ENCODE measurements around the gene OSBP2.
"Not testable (repeated sequence)": the region's sequence is repeated elsewhere in the genome, so short reads cannot be mapped to it uniquely, and the experiment has no call there.

OSBP2 gene

DNA sequence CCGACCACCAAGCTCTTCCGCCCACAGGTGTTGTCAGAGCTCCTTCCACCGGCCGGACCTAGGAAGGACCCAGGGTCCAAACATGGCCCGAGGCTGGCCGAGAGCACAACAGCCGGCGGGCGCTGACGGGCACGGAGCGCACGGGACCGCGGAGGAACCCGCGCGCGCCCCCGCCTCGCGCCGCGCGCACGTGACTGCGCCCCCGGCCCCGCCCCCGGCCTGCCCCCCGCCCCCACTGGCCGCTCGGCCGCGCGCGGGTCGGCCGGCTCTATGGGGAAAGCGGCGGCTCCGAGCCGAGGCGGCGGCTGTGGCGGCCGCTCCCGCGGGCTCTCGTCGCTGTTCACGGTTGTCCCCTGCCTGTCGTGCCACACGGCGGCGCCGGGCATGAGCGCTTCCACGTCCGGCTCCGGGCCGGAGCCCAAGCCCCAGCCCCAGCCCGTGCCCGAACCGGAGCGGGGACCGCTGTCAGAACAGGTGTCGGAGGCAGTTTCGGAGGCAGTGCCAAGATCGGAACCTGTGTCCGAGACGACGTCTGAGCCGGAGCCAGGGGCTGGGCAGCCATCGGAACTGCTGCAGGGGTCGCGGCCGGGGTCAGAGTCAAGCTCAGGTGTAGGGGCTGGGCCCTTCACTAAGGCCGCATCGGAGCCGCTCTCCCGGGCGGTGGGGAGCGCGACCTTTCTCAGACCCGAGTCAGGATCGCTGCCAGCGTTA is at the start of gene OSBP2:
OSBP2 (plus strand) TSS at position 235 of the 711 bp plus-strand sequence; CDS start at position 271, 36 bp downstream.
- DNase-seq = peak in 1 of 2 experiments; percentile 6

DNA sequence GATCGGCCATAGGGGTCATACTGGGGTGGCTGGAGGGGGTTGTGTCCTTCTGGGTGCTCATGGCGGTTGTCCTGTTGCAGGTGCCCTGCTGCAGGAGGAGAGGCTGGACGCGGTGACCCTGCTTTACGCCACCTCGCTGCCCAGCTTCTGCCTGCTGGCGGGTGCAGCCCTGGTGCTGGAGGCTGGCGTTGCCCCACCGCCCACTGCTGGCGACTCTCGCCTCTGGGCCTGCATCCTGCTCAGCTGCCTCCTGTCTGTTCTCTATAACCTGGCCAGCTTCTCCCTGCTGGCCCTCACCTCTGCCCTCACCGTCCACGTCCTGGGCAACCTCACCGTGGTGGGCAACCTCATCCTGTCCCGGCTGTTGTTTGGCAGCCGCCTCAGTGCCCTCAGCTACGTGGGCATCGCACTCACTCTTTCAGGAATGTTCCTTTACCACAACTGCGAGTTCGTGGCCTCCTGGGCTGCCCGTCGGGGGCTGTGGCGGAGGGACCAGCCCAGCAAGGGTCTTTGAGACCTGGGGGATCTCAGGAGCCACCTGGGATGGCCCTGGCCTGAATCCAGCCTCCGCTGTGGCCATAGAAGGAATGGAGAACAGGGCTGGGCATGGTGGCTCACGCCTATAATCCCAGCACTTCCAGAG is 48.0 kb upstream of the OSBP2 start:
- no peak for DNase-seq

DNA sequence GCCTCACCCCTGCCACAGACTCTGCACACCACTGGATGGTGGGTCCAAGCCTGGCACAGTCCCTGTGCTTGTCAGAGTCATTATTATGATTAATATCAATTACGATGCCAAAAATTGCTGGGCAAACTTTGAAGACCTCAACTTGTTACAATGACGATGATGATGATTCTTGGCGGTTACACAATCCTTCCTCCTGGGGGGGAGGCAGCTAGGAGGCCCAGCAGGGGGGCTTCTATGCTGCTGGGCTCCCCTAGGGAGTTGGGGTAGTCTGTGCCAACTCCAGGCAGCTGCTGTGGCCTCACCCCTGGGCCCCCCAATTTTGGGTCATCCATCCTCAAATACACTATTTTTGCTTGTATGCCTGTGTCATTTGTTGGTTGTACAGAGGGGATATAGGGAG is 47.1 kb upstream of the OSBP2 start:
- DNase-seq = no peak

DNA sequence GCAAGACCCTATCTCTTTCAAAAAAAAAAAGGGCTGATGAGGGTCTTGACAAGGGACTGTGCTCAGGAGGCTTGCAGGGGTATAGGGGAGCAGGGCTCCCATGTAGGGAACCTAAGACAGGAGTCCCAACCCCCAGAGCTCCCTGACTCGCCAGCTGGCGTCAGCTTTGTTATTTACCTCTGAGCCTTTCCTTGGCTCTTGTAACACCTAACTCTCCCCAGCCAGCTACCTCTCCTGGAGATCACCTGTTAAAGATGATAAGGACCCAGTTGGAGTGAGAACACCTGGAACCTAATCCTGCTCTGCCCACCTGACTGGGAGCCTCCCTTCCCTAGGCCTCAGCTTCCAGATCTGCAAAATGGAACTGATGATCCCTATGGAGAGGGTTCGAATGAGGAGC is 45.8 kb upstream of the OSBP2 start:
- no peak for DNase-seq

DNA sequence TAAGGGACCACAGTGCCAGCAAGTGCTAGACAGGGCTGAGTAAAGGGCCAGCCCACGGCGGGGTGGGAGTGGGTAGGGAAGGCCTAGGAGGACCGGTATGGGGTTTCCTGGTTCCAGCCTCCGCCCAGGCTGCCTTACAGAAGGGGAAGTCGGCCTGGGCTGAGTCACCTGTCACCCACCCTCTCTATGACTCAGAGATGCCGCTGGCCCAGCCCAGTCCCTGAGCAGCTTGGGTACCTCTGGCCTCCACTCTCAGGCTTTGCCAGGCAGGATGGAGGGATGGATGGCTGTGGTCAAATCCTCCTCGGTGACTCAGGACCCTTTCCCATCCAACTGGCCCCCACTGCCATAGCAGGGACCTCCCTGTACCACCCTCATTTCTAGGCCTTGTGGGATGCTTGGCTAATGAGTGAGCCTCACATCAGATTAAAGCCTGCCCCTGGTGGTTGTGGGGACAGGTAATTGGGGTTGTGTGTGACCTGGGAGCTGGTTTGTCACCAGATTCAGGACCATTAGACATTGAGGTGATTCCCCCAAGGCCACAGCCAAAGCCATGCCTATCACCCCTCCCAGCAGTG is 45.2 kb upstream of the OSBP2 start:
- no peak for DNase-seq

GRCh38 chr22:30650508-30651116 is 44.1 kb upstream of the OSBP2 start:
- no peak for DNase-seq

DNA sequence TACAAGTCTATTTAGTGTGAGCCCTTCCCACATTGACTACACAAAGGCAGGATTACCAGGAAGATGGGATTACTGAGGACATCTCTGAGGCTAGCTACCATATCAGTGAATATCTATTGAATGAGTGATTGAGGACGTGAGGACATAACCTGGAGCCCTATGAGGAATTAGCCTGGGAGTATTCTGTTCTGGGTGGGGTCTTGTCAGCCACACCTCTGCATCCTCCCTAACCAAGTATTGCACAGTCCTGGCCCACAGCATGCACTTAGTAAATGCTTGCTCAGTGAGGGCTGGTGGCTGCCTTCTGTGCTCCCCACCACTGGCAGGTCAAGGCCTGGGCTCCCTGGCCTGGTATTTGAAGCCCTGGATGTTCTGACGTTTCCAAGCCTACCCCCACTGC is 41.8 kb upstream of the OSBP2 start:
- no peak for DNase-seq

GRCh38 chr22:30654361-30654760 is 40.3 kb upstream of the OSBP2 start:
- DNase-seq = no peak

DNA sequence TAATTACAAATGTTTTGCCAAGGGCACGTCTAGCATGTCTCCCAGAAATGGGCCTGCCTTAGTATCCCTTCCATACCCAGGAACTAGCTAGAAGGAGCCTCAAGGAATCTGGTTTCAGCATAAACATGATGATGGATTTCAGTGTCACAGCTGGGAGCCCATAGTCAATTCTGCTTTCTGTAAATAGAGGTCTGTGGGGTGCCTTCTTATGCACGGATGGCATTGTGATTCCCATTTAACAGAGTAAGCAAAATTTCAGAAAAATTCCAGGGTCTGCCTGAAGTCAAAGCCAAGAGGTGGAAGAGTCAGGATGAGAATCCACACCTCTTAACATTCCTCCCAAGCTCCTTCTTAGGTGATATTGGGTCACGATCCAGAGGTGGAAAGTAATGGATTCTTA is 39.1 kb upstream of the OSBP2 start:
- no peak for DNase-seq

- peak; percentile 46 to 80 for DNase-seq
Observed at GRCh38 chr22:30662040-30662439, 32.6 kb upstream of the OSBP2 start.

DNA sequence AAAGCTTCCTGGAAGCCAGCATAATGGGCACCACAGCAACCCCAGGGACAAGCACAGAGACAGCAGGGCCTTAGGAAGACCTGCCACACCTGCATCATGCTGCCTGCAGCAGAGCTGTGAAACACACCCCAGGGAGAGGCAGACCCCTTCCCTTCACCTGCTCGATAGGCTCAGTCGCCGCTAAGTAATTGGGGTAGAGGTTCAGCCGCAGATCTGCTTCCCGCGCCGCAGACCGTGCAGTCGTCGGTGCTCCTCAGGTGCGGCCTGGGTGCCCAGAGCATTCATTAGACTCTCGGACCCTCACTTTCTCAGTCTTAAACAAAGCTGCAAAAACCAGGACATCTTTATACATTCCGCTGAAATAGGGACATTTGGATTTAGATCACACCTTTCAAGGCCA is 29.9 kb upstream of the OSBP2 start:
- no peak for DNase-seq

DNA sequence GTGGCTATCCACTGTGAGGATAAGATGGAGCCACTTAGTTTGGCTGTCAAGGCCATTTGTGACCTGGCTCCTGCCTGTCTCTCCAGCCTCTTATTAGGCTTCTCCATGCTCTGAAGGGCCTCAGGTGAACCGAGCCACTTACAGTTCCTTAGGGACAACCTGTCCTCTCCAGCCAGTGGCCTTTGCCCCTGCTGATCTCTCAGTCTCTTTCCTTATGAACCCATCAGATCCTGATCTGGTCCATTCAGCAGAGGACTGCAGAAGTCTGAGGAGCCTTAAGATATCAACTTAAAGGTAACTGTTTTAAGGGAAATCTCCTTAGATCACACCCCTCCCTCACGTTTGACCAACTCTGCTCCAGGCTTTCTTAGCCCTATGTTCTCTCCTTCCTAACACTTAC is 29.4 kb upstream of the OSBP2 start:
- DNase-seq = no peak

DNA sequence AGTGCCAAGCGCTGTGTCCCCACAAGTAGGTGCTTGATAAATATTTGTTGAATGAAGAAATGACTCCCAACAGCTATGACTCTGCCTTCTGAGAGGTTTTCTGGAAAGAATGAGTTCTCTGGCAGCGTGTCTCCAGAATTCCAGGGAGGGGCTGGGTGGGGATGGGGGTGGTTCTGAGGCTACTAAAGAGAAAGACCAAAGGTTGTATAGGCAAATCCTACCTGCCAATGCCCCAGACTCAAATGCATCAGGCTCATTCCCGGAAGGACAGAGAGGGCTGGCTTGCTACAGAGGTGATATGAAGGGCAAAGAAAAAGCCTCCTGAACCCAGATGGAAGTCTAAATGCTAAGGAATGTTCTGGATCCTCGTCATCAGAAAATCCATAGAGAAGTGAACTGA is 28.9 kb upstream of the OSBP2 start:
- DNase-seq = no peak

DNA sequence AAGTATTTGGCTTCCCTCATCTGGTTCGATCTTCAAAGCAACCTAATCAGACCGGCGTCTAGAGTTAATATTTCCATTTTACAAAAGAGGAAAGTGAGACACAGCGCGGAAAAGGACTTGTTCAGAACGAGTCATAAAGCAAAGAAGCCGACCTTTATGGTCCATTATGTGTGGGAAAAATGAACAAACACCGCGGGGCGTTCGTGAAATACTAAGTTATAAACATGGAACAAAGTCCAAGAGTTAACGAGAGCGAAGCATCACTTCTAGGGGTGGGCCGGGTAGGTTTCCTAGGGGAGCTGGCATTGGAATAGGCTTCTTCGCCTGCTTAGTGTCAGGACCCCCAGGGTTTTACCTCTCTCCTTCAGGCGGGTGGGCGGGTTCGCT is 27.6 kb upstream of the OSBP2 start:
- DNase-seq = no peak

DNA sequence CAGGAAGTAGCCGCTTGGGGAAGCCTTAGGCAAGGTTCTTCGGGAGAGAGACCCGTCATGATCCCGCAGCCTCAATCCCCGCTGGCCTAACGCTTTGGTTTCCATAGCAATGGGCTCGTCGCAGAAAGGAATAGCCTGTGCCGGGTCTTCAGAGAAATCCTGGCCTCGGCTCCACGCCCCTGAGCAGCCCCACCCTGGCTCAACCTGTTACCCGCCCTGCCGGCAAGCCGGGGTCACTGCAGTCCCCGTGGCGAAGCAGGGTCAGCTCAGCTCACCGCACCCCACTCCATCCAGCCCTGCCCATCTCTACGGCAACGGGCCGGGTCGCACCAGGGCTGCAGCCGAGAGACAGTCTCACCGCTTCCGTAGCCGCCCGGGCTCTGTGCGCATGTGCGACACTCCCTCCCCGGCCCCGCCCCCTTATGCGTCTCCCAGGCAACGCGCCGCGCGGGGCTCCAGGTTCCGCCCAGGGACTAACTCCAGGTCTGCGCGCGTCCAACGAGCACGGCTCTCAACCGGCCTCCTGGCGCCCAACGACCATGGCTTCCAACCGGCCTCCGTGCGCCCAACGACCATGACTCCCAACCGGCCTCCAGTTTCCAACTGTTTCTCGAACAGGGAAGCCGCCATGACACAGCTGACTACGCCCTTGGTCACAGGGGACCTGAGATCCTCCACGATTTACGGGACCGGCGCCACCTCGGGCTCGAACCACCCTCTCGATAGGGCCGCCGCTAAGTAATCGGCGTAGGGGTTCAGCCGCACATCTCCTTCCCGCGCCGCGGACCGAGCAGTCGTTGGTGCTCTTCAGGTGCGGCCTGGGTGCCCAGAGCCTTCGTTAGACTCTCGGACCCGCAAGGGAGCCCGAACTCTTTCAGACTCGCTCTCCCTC is 26.9 kb upstream of the OSBP2 start, which contains the start of gene DUSP18:
DUSP18 (minus strand) TSS at position 382 of the 892 bp plus-strand sequence. CDS start 3,872 bp downstream, outside the sequence.
- peak; percentile 82 to 85 for DNase-seq

GRCh38 chr22:30668386-30668710 is 26.3 kb upstream of the OSBP2 start:
- no peak for DNase-seq

DNA sequence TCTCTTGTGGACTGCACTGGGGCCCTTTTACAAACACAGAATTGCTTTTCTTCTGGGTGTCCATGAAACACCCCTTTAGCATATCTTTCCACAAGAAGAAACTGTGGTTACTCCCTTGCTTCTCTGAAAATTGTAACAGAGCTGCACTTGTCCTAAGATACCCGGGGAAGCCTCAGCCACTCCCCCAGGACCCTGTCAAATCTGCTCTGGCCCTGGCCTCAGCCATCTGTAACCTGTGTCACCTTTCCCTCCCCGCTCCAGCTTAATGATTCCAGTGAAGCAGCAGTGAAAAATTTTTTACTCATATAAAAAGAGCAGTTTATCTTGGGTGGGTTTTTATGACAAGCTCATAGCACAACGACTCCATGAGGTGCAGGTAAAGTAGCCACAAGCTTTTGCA is 23.6 kb upstream of the OSBP2 start:
- no peak for DNase-seq

GRCh38 chr22:30673136-30673535 is 21.5 kb upstream of the OSBP2 start:
- no peak for DNase-seq

- no peak for DNase-seq
Observed at GRCh38 chr22:30674482-30674881, 20.2 kb upstream of the OSBP2 start.

- peak in 1 of 2 experiments; percentile 8 for DNase-seq
Observed at GRCh38 chr22:30675436-30675835, 19.2 kb upstream of the OSBP2 start.

- DNase-seq = not testable (repeated sequence)
Observed at GRCh38 chr22:30676565-30676964, 18.1 kb upstream of the OSBP2 start.

GRCh38 chr22:30679895-30680690 is 14.6 kb upstream of the OSBP2 start:
- not testable (repeated sequence) for DNase-seq

Measured in NCI-H2081 (cell line).